Measurements from ENCODE around the gene RER1. TPM values are rescaled to one million over a fixed set of nuclear protein-coding genes. Genes with fewer than 3 reads are reported as not detected.
A peak's percentile ranks its signal among the peaks of the same experiment; 100 is the strongest.

RER1 gene
- total RNA-seq, 4 donors from 2014 or later = 42.9 to 141 (median 120) TPM

GRCh38 chr1:2427051-2427450 lies 35.4 kb downstream of the RER1 start:
- no peaks in the 10 kb centered on the region for H3K27me3 ChIP-seq
- DNase-seq = no peak
- no peak overlapping the region for H3K27ac ChIP-seq
- H3K4me1 ChIP-seq = no peaks in the 10 kb centered on the region
- no peaks in the 10 kb centered on the region for H3K36me3 ChIP-seq
- no peak overlapping the region for H3K4me3 ChIP-seq
- TF ChIP-seq CTCF (IDR thresholded peaks at IDR 0.05) = no peak
- H3K9me3 ChIP-seq = peaks cover 0 to 14% (median 4%) of the 10 kb centered on the region in 4 donors

- Histone ChIP-seq H3K27me3 (no peaks in the 10 kb centered on the region), H3K36me3 (no peaks in the 10 kb centered on the region), H3K9me3 (peaks cover 0 to 14% (median 4%) of the 10 kb centered on the region in 4 donors), H3K27ac (no peak overlapping the region), H3K4me3 (no peak overlapping the region), H3K4me1 (no peaks in the 10 kb centered on the region)
- TF ChIP-seq POLR2A (IDR thresholded peaks at IDR 0.05) (no peak), CTCF (IDR thresholded peaks at IDR 0.05) (no peak)
- no peak for DNase-seq
Measured at GRCh38 chr1:2427976-2428375, 36.3 kb downstream of the RER1 start.

- Histone ChIP-seq H3K27me3 (no peaks in the 10 kb centered on the region), H3K4me3 (no peak overlapping the region), H3K9me3 (peaks cover 0 to 11% (median 1%) of the 10 kb centered on the region in 4 donors), H3K27ac (no peak overlapping the region), H3K4me1 (no peaks in the 10 kb centered on the region), H3K36me3 (no peaks in the 10 kb centered on the region)
- TF ChIP-seq CTCF (IDR thresholded peaks at IDR 0.05) = no peak
- no peak for TF ChIP-seq POLR2A (IDR thresholded peaks at IDR 0.05)
- no peak for DNase-seq
Measured at GRCh38 chr1:2428490-2428889, 36.8 kb downstream of the RER1 start.

- H3K4me1 ChIP-seq = no peaks in the 10 kb centered on the region
- no peaks in the 10 kb centered on the region for H3K27me3 ChIP-seq
Measured at GRCh38 chr1:2429780-2430591, 38.3 kb downstream of the RER1 start.

GRCh38 chr1:2430592-2430973 lies 38.9 kb downstream of the RER1 start:
- DNase-seq = peak in 2 of 3 donors; percentile 77 to 80
- H3K36me3 ChIP-seq = no peaks in the 10 kb centered on the region
- no peaks in the 10 kb centered on the region for H3K27me3 ChIP-seq
- H3K4me3 ChIP-seq = no peak overlapping the region
- no peaks in the 10 kb centered on the region for H3K4me1 ChIP-seq
- peak overlapping the region in 2 of 4 donors; percentile 27 to 77 for H3K27ac ChIP-seq
- no peak for TF ChIP-seq CTCF (IDR thresholded peaks at IDR 0.05)
- TF ChIP-seq POLR2A (IDR thresholded peaks at IDR 0.05) = peak in 1 of 2 donors; percentile 17
- H3K9me3 ChIP-seq = peaks cover 0 to 10% (median 0%) of the 10 kb centered on the region in 4 donors

More at GRCh38 chr1:2429780-2430591, 38.3 kb downstream of the RER1 start:
- peak overlapping the region in 2 of 4 donors; percentile 27 to 77 for H3K27ac ChIP-seq
- no peak overlapping the region for H3K4me3 ChIP-seq
- no peak for DNase-seq
- H3K36me3 ChIP-seq = no peaks in the 10 kb centered on the region
- H3K9me3 ChIP-seq = peaks cover 0 to 10% (median 0%) of the 10 kb centered on the region in 4 donors
- peak in 4 of 6 experiments; percentile 31 to 63 (median 44) for TF ChIP-seq CTCF (IDR thresholded peaks at IDR 0.05)
- no peak for TF ChIP-seq POLR2A (IDR thresholded peaks at IDR 0.05)
